GM06990 (cell line): ENCODE data around the gene DAPK2.

ENCODE experiments used
- DNase-seq: peaks from one replicate; pipeline ENCODE4 v3.0.0-alpha.2; 2011; ENCODE audit not compliant: insufficient read length; ENCODE audit errors: extremely low read depth
- H3K27me3 ChIP-seq: replicated peaks from 2 replicates; pipeline ENCODE4 v1.6.0; 2011; ENCODE audit warnings: low read length; ENCODE audit not compliant: control insufficient read depth, insufficient read depth
- H3K36me3 ChIP-seq: 2 replicates; pipeline ENCODE4 v1.5.1; 2011; ENCODE audit warnings: low read length; ENCODE audit not compliant: control insufficient read depth, insufficient read depth
- H3K4me3 ChIP-seq: replicated peaks from 2 replicates; pipeline ENCODE4 v1.5.1; 2011; ENCODE audit warnings: low read depth, mild to moderate bottlenecking, control low read depth, low read length
- TF ChIP-seq, protein P1 (sequence below): IDR thresholded peaks from 2 replicates; pipeline ENCODE4 v1.5.1; 2011; ENCODE audit warnings: low read length, control low read depth, mild to moderate bottlenecking, inconsistent platforms; ENCODE audit not compliant: insufficient read depth, poor library complexity, severe bottlenecking

Gene DAPK2

DNA sequence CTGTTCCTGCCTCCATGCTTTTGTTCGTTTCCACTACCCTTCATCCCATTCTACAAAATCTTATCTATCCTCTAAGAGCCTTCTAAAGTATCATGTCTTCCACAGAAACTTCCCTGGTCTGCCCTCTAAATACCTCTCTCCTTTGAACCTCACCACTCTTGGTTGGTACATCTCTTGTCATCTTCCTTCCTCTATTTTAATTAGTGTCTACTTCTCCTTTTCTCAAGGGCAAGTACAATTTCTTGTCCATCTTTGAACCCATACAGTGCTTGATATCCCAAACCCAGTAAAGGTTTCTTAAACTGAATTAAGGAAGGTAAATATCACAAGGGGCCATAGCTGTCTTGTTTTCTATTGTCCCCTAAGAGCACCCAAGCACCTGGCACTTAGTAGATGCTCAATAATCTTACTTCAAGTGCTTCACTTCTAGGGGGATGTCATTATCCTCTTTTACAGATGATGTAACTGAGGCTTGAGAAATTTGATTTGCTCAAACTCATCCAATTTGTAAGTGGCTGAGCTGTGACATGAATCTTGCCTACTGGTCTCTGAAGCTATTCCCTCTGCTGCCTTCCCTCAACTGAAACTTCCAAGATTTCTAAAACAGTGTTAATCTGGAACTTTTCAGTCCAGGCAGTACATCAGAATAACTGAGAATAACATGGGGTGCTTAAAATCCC is 2.6 kb upstream of the DAPK2 start:
- no peak overlapping the region for H3K4me3 ChIP-seq
- TF ChIP-seq, protein P1, sequence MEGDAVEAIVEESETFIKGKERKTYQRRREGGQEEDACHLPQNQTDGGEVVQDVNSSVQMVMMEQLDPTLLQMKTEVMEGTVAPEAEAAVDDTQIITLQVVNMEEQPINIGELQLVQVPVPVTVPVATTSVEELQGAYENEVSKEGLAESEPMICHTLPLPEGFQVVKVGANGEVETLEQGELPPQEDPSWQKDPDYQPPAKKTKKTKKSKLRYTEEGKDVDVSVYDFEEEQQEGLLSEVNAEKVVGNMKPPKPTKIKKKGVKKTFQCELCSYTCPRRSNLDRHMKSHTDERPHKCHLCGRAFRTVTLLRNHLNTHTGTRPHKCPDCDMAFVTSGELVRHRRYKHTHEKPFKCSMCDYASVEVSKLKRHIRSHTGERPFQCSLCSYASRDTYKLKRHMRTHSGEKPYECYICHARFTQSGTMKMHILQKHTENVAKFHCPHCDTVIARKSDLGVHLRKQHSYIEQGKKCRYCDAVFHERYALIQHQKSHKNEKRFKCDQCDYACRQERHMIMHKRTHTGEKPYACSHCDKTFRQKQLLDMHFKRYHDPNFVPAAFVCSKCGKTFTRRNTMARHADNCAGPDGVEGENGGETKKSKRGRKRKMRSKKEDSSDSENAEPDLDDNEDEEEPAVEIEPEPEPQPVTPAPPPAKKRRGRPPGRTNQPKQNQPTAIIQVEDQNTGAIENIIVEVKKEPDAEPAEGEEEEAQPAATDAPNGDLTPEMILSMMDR: no peak
- H3K27me3 ChIP-seq: no peaks in the 10 kb centered on the region
- no peak for DNase-seq
- H3K36me3 ChIP-seq: no peaks in the 10 kb centered on the region

DNA sequence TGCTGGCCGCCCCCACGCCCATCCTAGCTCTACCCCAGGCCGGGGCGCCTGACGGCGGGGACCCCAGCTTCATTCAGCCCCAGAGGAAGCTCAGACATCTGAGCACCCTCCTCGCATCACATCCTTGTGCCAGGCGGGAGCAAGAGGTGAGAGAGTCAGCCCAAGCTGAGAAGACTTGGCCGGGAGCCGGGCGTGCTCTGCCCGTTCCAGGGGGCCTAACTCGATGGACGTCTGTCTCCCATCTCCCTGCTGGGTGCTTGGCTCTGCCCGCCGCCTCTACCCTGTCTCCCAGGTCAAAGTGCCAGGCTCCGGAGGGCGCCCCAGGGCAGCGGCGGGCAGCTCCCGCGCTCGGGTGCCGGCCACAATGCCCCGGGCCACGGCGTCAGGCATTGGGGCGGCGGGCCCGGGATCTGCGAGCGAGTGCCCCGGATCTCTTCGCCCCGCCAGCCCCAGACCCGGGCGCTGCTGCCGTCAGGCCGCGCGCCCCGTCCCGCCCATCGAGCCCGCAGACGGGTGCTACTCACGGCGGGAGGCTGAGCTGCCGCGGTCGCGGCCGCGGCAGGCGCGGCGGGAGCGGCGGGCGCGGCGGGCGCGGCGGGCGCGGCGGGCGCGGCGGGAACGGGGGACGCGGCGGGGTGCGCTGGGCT is 388 bp downstream of the DAPK2 start:
- DNase-seq: peak; percentile 48
- no peaks in the 10 kb centered on the region for H3K27me3 ChIP-seq
- TF ChIP-seq, protein P1: no peak
- H3K36me3 ChIP-seq: no peaks in the 10 kb centered on the region
- H3K4me3 ChIP-seq: peak overlapping the region; percentile 60

DNA sequence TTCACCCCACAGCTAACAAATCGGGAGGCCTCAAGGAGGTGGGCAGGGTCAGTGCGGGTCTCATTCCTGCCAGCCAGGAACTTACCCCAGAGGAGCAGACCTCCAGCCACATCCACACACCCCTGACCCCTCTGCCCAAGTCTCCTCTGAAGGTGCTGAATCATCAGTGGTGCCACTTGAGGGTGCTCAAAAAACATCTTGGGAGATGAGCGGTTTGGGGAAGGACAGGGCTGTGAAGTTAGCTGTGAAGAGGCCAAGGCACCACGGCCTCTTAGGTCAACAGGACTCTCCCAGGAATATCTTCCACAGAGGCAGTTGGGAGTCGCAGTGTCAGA is 1.2 kb downstream of the DAPK2 start:
- Histone ChIP-seq H3K4me3 (peak overlapping the region; percentile 60), H3K27me3 (no peaks in the 10 kb centered on the region), H3K36me3 (no peaks in the 10 kb centered on the region)
- TF ChIP-seq, protein P1: no peak
- no peak for DNase-seq

DNA sequence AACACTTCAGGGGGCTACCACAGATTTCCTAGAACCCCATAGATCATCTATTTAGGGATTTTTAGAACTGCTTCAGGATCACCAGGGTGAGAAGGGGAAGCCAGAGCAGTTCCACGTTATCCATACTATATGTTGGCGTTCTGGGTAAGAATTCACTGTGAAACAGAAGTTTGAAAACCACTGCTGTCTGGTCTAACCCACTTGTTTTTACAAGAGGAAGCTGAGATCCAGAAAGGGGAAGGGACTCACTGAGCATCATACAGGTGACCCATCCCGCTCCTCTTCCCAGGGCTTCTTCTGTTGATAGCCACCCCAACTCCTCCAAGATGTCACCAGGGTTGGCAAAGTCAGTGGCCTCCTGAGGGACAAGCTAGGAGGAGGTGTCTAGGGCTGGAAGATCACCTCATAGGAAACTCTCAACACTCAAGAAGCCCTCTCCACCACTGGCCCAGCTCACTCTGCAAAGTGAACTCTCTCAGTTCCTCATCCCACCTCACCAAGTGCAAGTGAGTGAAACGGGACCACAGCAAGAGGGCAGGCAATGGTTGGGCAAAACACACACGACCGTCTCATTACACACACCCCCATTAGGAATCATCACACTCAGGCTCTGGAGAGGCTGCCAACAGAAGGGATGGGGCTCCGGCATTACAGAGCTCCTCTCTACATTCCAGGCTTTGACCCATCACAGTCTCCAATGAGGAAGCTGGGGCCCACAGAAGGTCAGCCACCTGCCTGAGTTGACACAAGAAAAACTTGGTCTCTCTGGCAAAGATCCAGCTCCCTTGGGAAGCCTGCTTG is 1.8 kb downstream of the DAPK2 start:
- Histone ChIP-seq H3K4me3 (peak overlapping the region; percentile 60), H3K36me3 (no peaks in the 10 kb centered on the region), H3K27me3 (no peaks in the 10 kb centered on the region)
- DNase-seq: peak; percentile 69
- TF ChIP-seq, protein P1: no peak

DNA sequence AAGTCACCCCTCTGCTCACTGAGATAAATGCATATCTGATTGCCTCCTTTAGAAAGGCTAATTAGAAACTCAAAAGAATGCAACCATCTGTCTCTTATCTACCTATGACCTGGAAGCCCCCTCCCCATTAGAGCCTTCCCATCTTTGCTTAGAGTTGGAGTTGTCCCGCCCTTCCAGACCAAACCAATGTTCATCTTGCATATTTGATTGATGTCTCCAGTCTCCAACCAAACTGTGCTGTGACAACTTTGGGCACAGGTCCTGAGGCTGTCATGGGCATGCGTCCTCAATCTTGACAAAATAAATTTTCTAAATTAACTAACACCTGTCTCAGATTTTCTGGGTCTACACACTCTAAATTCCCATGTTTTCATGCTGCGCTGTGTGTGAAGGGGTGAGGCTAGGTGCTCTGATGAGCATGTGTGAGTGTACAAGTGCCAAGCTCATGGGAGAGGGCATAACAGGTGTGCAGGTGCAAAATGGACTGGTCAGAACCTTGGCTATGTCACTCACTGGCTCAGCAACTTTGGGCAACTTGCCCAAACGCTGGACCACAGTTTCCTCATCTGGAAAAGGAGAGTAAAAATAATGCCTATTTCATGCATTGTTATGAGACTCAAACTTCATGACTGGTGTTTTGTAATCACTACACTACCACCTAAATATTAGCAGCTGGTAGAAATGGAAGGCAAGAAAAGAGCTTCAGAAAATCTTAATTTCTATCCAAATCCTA is 7.2 kb downstream of the DAPK2 start:
- no peak for DNase-seq
- Histone ChIP-seq H3K27me3 (no peaks in the 10 kb centered on the region), H3K4me3 (no peak overlapping the region), H3K36me3 (no peaks in the 10 kb centered on the region)
- TF ChIP-seq, protein P1: no peak
